Stimulated activated CD8-positive, alpha-beta memory T cell treated with anti-CD3 and anti-CD28 coated beads, Interleukin-15, amount 100 ng/mL, for 4 hours (primary cell): Measurements from ENCODE around the gene MED13L.
"Not testable (repeated sequence)": the region's sequence is repeated elsewhere in the genome, so short reads cannot be mapped to it uniquely, and the experiment has no call there.

Experiments used
- DNase-seq, 2 donors: peaks; one replicate each; pipeline ENCODE4 v3.0.0-alpha.2; 2020; ENCODE audit warnings: low read depth in 2 of 2

MED13L gene

DNA sequence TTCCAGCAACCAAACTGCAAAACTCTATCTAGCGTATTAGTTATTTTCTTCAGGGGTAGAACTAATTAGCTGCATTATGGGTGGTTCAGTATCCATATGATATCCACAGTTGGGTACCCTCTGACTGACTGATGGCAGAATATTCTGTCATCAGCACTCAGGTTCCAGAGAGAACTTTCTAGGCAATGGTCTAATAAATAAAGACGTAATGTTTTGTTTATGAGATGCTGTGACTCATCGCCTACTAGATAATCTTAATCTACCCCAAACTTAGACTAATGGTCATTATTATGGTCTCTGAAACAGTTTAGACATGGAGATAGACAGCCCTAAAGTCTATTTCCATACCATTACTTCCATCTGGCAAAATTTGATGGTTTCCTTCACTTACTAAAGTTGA is 220.1 kb downstream of the MED13L start:
- DNase-seq = no peak

GRCh38 chr12:116055895-116056607 is 221.4 kb downstream of the MED13L start:
- no peak for DNase-seq

- DNase-seq = no peak
Measured at GRCh38 chr12:116054280-116054679, 223.2 kb downstream of the MED13L start.

DNA sequence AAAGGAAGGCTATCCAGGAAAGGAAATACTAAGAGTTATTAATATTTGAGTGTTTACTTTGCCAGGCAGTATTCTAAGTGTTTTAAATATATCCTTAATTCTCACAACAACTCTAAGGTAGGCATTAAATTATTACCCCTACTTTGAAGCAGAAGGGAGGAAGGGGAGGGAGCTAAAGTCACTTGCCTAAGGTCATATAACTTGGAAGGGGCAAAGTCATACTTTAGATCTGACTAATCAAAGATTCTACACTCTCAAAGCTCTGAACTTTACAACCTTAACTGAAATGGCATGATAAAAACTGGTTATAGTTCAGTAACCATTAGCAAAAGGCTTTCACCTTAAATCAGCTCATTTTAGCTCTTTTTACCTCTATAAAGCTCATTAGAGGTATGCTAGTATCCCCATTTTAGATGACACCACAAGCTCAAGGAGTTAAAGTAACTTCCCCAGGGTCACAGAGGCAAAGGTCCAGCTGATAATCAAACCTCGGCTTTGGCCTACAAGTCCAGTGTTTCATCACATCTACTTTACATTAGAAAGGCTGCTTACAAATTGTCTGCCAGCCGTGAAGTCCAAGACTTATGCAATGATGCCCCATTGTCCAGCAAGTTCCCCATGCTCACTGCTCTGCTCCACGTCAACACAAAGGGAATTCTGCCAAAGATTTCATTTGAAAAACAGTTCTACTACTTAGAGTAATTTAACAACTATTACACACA is 223.9 kb downstream of the MED13L start:
- DNase-seq = no peak

DNA sequence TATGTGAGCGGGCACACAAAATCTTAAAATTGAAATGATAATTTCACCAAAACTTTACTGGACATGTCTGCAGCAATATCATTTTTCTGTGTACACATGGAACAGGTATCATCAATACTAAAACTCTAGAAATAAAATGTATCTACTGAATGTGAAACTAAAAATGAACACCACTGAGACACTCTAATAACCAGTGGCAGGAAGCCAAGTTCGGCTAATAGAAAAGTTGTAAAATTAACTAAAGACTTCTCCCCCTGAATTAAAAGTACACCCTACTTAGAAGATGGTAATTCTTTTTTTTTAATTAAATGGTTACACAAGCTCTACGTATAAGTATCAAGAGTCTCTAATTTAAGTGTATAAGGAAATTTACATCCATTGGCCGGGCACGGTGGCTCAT is 227.2 kb downstream of the MED13L start:
- DNase-seq = no peak

GRCh38 chr12:116048879-116049278 is 228.6 kb downstream of the MED13L start:
- no peak for DNase-seq

DNA sequence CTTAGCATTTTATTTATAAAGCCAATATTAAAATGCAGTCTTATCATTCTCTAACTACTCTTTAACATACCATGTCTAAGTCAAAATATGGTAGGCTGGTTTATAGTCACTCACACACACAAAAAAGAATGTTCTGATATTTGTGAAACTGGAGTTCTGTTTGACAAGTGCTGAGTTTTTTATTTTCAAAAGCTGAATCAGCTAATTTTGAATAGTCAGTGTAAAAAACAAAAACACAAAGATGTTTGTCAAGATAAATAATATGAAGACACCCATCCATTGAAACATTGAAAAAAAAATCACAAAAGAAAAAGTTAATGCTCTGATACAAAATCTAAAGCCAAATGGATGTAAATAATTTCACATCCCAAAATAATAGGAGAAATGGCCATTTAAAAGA is 231.5 kb downstream of the MED13L start:
- no peak for DNase-seq

DNA sequence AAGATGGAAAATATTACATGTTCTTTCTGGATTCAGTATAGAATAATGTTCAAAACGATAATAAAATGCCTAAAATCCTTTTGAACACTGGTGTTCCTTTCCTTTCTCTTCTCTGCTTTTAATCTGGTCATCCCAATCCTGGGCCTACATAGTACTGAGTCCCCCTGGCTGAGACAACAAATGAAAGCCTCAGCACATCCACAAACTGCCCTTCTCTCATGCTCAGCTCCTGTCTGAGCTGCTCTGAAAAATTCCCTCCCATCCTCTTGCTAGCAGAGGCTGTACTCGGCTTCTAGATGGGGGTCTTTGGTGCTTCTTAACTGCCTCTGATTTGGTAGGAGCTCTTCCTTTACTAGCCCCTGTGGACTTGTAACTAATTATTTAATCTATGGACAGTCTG is 232.3 kb downstream of the MED13L start:
- no peak for DNase-seq

GRCh38 chr12:116043659-116044535 is 233.6 kb downstream of the MED13L start:
- DNase-seq = no peak

DNA sequence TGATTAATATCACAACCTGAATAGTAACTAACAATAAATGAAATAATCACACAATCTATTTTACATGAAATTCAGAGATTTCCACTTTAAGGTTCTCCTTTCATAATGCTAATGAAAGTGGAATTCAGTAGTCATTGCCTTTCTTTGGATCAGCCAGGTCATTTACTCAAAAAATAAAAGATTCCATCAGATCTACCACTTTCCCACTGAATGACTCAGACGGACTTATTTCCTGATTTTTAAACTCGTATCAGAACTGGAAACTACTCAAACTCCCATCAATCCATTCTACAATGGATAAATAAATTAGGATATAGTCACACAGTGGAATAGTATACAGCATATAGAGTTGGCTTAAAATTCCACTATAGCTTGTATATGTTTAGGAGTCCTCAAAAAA is 237.1 kb downstream of the MED13L start:
- no peak for DNase-seq

GRCh38 chr12:116039081-116039480 is 238.4 kb downstream of the MED13L start:
- DNase-seq = no peak

- DNase-seq = no peak
Measured at GRCh38 chr12:116037941-116038837, 239.3 kb downstream of the MED13L start.

- DNase-seq = no peak
Measured at GRCh38 chr12:116033765-116034164, 243.7 kb downstream of the MED13L start.

DNA sequence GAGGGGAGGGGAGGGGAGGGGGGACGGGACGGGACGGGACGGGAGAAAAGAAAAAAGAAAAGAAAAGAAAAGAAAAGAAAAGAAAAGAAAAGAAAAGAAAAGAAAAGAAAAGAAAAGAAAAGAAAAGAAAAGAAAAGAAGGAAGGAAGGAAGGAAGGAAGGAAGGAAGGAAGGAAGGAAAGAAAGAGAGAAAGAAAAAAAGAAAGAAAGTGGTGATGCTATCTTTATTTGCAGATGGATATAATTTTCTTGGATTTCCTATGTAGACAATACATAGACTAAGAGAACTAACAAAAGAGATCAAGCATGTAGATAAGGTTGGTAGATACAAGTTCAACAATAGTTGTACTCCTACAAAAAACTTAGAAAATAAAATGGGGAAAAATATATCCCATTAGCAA is 245.9 kb downstream of the MED13L start:
- DNase-seq = not testable (repeated sequence)

DNA sequence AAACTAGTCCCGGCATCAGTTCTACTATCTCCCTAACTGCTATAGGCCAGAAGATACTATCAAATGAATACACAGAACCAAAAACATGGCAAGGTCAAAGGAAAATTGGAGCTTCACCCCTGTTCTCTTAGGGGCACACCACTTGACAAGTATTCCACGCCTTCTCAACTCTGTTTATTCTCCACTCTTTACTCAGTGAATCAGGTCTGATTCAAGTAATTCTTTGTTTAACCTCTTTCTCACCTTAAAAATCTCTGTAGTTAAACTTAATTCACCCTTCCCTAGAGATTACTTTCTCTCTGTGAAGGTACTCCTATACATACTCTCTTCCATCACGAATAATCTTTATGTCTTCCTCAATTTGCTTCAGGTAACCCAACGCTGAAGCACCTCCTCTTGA is 248.9 kb downstream of the MED13L start:
- no peak for DNase-seq

GRCh38 chr12:116027551-116027821 is 250.0 kb downstream of the MED13L start:
- DNase-seq = no peak

- DNase-seq = no peak
Measured at GRCh38 chr12:116026768-116027550, 250.5 kb downstream of the MED13L start.

DNA sequence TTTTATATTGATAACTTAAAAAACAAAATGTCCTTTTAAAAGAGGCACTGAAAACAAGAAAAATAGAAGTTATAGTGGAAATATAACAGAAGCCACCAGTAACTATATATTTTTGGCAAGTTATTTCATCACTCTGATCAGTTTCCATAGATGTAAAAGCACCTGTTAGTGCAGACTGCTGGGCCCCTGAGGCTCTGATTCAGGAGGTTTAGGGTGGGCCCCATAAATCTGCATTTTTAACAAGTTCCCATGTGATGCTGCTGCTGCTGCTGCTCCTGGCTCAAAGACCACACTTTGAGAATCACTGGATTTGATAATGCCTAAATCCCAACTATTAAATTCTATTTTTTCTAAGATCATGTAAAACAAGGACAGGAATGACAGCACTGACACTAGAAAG is 251.1 kb downstream of the MED13L start:
- DNase-seq = no peak

DNA sequence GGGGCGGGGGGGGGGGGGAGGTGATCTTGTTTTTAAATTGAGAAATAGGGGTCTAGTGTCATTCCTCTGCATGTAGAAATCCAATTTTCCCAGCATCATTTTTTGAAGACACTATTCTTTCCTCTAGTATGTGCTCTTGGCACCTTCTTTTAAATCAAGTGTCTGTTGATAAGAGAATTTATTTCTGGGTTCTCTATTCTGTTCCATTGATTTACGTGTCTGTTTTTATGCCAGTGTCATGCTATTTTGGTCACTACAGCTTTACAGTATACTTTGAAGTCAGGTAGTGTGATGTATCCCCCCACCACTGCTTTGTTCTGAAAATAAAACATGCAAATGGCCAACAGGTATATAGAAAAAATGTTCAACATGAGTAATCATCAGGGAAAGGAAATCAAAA is 252.7 kb downstream of the MED13L start:
- no peak for DNase-seq

GRCh38 chr12:116019415-116019814 is 258.1 kb downstream of the MED13L start:
- DNase-seq = no peak

- DNase-seq = no peak
Measured at GRCh38 chr12:116018282-116018681, 259.2 kb downstream of the MED13L start.
